Heart left ventricle (tissue), 16 donors: ENCODE data around the gene SPTLC3. TPM values are rescaled to one million over a fixed set of nuclear protein-coding genes. Genes with fewer than 3 reads are reported as not detected.

Experiments used
- ATAC-seq, 4 donors: fragments of 200-7000 bp; cut with Tn5 transposase; one replicate each; pipeline ENCODE4 v1.9.1; 2020 to 2022; ENCODE audit warnings: moderate library complexity in 4 of 4, mild to moderate bottlenecking in 3 of 4, moderate number of reproducible peaks in 1 of 4
- DNase-seq, 5 donors: peaks; one replicate each; pipeline ENCODE4 v3.0.0-alpha.2; 2020
- H3K27ac ChIP-seq, 12 donors: fragments of 200-600 bp; sonication (generic) in 4 of 12; one replicate each; pipeline versions ENCODE4 v1.5.0 to v1.8.0; 2016 to 2022; ENCODE audit warnings: mild to moderate bottlenecking in 2 of 12
- H3K27me3 ChIP-seq, 9 donors: fragments of 200-600 bp; sonication (generic) in 2 of 9; one replicate each; pipeline versions ENCODE4 v1.5.1 to v1.8.0; 2016 to 2022; ENCODE audit warnings: mild to moderate bottlenecking in 3 of 9
- H3K36me3 ChIP-seq, 9 donors: fragments of 200-600 bp; sonication (generic) in 2 of 9; one replicate each; pipeline versions ENCODE4 v1.5.0 to v1.8.0; 2018 to 2022; ENCODE audit warnings: mild to moderate bottlenecking in 2 of 9
- H3K4me1 ChIP-seq, 12 donors: fragments of 200-600 bp; sonication (generic) in 4 of 12; one replicate each; pipeline versions ENCODE4 v1.5.0 to v1.8.0; 2016 to 2022; ENCODE audit warnings: mild to moderate bottlenecking in 3 of 12
- H3K4me3 ChIP-seq, 12 donors: fragments of 200-600 bp; sonication (generic) in 4 of 12; one replicate each; pipeline versions ENCODE4 v1.5.0 to v1.8.0; 2017 to 2022; ENCODE audit warnings: mild to moderate bottlenecking in 9 of 12, moderate library complexity in 4 of 12
- H3K9me3 ChIP-seq, 12 donors: fragments of 200-600 bp; sonication (generic) in 4 of 12; one replicate each; pipeline versions ENCODE4 v1.5.0 to v1.8.0; 2016 to 2022; ENCODE audit warnings: mild to moderate bottlenecking in 1 of 12
- POLR2A ChIP-seq, 2 donors: fragments of 450-650 bp; IDR thresholded peaks; one replicate each; pipeline ENCODE4 v1.6.1; 2017; ENCODE audit warnings: antibody characterized with exemption in 2 of 2, mild to moderate bottlenecking in 2 of 2, moderate library complexity in 2 of 2
- WGBS, 4 donors: extraction: QIAGEN DNeasy Blood & Tissue Kit in 2 of 4; methylation state at CpG; one replicate each; pipeline versions ENCODE4 v1.1.5 to v1.1.7; 2013 to 2018; 5-methylcytosine and 5-hydroxymethylcytosine counted together
- intact Hi-C, 10 donors: fragments of 100-400 bp; cut with DNase I; formaldehyde crosslinking; loops; one replicate each; pipeline versions ENCODE4 v1.11.1 to v1.14.2; 2022
- polyA plus RNA-seq, 2 donors: library from polyadenylated mRNA; stranded (reverse); fragments of 200-250 nt; gene quantifications; one replicate each; pipeline ENCODE4 v1.2.3, GENCODE V29; 2013
- total RNA-seq, 9 donors: library from RNA; depleted of rRNA in 2 of 9; stranded (reverse); fragments of >200 nt in 2 of 9; fragmentation: NEBNext Ultra II Directional in 3 of 9; extraction: Animal tissue kit (Norgen Biotek cat#: 25700) in 3 of 9; gene quantifications; one replicate each; pipeline versions ENCODE4 v1.1.0 to v1.2.4, GENCODE V29; 2016 to 2023
- TF ChIP-seq, protein P1 (sequence below), 12 donors: fragments of 200-600 bp; sonication (generic) in 4 of 12; IDR thresholded peaks; one replicate each; pipeline versions ENCODE4 v1.5.0 to v1.8.0; 2018 to 2022; ENCODE audit warnings: antibody characterized with exemption in 12 of 12, mild to moderate bottlenecking in 5 of 12
- donor health status: ischemic (EF 13 %, LVEDD 7.1; RV severe dilation, severe dysfunction).
- donor health status: healthy with polysubstance abuse.
- donor health status: DM: no; HTN: yes; CAD: no.
- donor health status: DM: no; HTN: no; CAD: no.
- donor health status: ischemic (EF 25% LVEDD 6.9; RV normal size, moderate dysfunction).
- donor health status: ischemic (EF 25% LVEDD 5.7; RV mildly dilated, moderate dysfunction).
- donor health status: healthy.
- donor health status: DM: yes; HTN: yes; CAD: no.
- donor health status: ischemic (EF 35%, LVEDD 5.7; RV mildly dilated, moderate dysfunction).
- donor health status: nonischemic (EF 11% LVEDD 7.7; RV severe dilation, severe dysfunction).
- donor health status: DM: yes; HTN: yes; CAD: no.
- donor health status: PGD.
- donor health status: ischemic (EF 29% LVEDD 5.4; RV normal size, mild dysfunction).
- donor health status: nonischemic (EF 23%, LVEDD 6.1; RV moderate dilation, normal function).

SPTLC3 gene
- total and polyA plus RNA-seq, 11 donors = 0.57 to 15.4 (median 6.0) TPM

GRCh38 chr20:13207016-13207415 lies 198.2 kb downstream of the SPTLC3 start:
- Histone ChIP-seq H3K36me3 (no peaks in the 10 kb centered on the region), H3K27me3 (peaks cover 0 to 5% (median 0%) of the 10 kb centered on the region in 9 donors), H3K9me3 (peaks cover 0 to 2% (median 0%) of the 10 kb centered on the region in 12 donors), H3K4me1 (no peaks in the 10 kb centered on the region), H3K4me3 (no peak overlapping the region), H3K27ac (no peak overlapping the region)
- intact Hi-C loops = no loop called here
- WGBS, 4 donors = 89 to 97% (median 96%) methylated on average over 2 of the region's 2 CpGs
- ATAC-seq (no peak), DNase-seq (no peak)
- TF ChIP-seq, protein P1, sequence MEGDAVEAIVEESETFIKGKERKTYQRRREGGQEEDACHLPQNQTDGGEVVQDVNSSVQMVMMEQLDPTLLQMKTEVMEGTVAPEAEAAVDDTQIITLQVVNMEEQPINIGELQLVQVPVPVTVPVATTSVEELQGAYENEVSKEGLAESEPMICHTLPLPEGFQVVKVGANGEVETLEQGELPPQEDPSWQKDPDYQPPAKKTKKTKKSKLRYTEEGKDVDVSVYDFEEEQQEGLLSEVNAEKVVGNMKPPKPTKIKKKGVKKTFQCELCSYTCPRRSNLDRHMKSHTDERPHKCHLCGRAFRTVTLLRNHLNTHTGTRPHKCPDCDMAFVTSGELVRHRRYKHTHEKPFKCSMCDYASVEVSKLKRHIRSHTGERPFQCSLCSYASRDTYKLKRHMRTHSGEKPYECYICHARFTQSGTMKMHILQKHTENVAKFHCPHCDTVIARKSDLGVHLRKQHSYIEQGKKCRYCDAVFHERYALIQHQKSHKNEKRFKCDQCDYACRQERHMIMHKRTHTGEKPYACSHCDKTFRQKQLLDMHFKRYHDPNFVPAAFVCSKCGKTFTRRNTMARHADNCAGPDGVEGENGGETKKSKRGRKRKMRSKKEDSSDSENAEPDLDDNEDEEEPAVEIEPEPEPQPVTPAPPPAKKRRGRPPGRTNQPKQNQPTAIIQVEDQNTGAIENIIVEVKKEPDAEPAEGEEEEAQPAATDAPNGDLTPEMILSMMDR (IDR thresholded peaks at IDR 0.05) = no peak
- no peak for TF ChIP-seq POLR2A (IDR thresholded peaks at IDR 0.05)

GRCh38 chr20:13211956-13212618 lies 203.3 kb downstream of the SPTLC3 start:
- intact Hi-C loops = no loop called here
- ATAC-seq (no peak), DNase-seq (no peak)
- no peak overlapping the region for H3K4me3 ChIP-seq
- peaks cover 0 to 6% (median 0%) of the 10 kb centered on the region in 12 donors for H3K9me3 ChIP-seq
- WGBS, 4 donors = 48 to 94% (median 66%) methylated on average over 4 of the region's 4 CpGs
- no peak for TF ChIP-seq POLR2A (IDR thresholded peaks at IDR 0.05)
- TF ChIP-seq, protein P1 (IDR thresholded peaks at IDR 0.05) = no peak
- H3K27ac ChIP-seq = no peak overlapping the region
- no peaks in the 10 kb centered on the region for H3K36me3 ChIP-seq
- peaks cover 0 to 13% (median 0%) of the 10 kb centered on the region in 9 donors for H3K27me3 ChIP-seq
- H3K4me1 ChIP-seq = no peaks in the 10 kb centered on the region

DNA sequence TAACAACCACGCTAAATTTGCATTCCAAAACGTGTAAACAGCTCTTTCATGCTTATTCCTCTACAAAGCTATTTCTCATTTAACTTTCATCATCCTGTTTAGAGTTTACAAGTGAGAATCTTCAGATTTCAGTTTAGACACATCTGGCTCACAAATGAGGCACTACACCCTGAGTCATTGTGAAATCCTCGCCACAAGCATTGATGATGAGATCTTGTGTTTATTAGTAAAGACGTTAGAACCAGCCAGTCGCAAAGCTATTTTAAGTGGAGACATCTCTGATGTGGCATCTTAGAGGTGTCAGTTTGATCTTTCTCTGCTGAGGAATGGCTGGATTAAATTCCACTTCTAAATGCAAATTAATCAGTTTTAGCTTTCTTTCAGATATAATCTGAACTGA lies 204.0 kb downstream of the SPTLC3 start:
- no peak for ATAC-seq

GRCh38 chr20:13213335-13213734 lies 204.6 kb downstream of the SPTLC3 start:
- Histone ChIP-seq H3K27ac (no peak overlapping the region), H3K4me1 (no peaks in the 10 kb centered on the region), H3K27me3 (peaks cover 0 to 20% (median 3%) of the 10 kb centered on the region in 9 donors), H3K9me3 (peaks cover 0 to 6% (median 0%) of the 10 kb centered on the region in 12 donors), H3K36me3 (no peaks in the 10 kb centered on the region), H3K4me3 (no peak overlapping the region)
- WGBS, 4 donors = 84 to 90% (median 86%) methylated on average over 1 of the region's 1 CpG
- ATAC-seq (no peak), DNase-seq (no peak)
- no peak for TF ChIP-seq POLR2A (IDR thresholded peaks at IDR 0.05)
- TF ChIP-seq, protein P1 (IDR thresholded peaks at IDR 0.05) = no peak
- intact Hi-C loops = no loop called here

More for the DNA sequence above, 204.0 kb downstream of the SPTLC3 start:
- DNase-seq = no peak
- H3K36me3 ChIP-seq = no peaks in the 10 kb centered on the region
- H3K27ac ChIP-seq = no peak overlapping the region
- peaks cover 0 to 15% (median 3%) of the 10 kb centered on the region in 9 donors for H3K27me3 ChIP-seq
- TF ChIP-seq, protein P1 (IDR thresholded peaks at IDR 0.05) = no peak
- TF ChIP-seq POLR2A (IDR thresholded peaks at IDR 0.05) = no peak
- intact Hi-C loops = no loop called here
- WGBS, 4 donors = 62 to 68% (median 66%) methylated on average over 5 of the region's 5 CpGs
- H3K4me1 ChIP-seq = no peaks in the 10 kb centered on the region
- H3K4me3 ChIP-seq = no peak overlapping the region
- H3K9me3 ChIP-seq = peaks cover 0 to 6% (median 0%) of the 10 kb centered on the region in 12 donors
